Right lobe of liver (tissue), 6 donors: ENCODE data around the gene RSPH6A. TPM values are rescaled to one million over a fixed set of nuclear protein-coding genes. Genes with fewer than 3 reads are reported as not detected.

ENCODE experiments used
- ATAC-seq, 4 donors: fragments of 200-7000 bp; cut with Tn5 transposase; one replicate each; pipeline ENCODE4 v1.9.1; 2020; ENCODE audit warnings: mild to moderate bottlenecking in 4 of 4, moderate library complexity in 4 of 4
- DNase-seq, 3 donors: peaks; one replicate each; pipeline ENCODE4 v3.0.0-alpha.2; 2020
- H3K27ac ChIP-seq, 3 donors: fragments of 200-600 bp; one replicate each; pipeline ENCODE4 v1.8.0; 2022
- H3K27me3 ChIP-seq, 2 donors: fragments of 200-600 bp; one replicate each; pipeline ENCODE4 v1.8.0; 2022
- H3K36me3 ChIP-seq, 4 donors: fragments of 200-600 bp; sonication (generic) in 1 of 4; one replicate each; pipeline versions ENCODE4 v1.5.1 to v1.8.0; 2017 to 2022; ENCODE audit warnings: control low read depth in 1 of 4
- H3K4me1 ChIP-seq, 4 donors: fragments of 200-600 bp; sonication (generic) in 1 of 4; one replicate each; pipeline versions ENCODE4 v1.5.1 to v1.8.0; 2017 to 2022; ENCODE audit warnings: control low read depth in 1 of 4
- H3K4me3 ChIP-seq, 3 donors: fragments of 200-600 bp; one replicate each; pipeline ENCODE4 v1.8.0; 2022
- H3K9me3 ChIP-seq, 4 donors: fragments of 200-600 bp; sonication (generic) in 1 of 4; one replicate each; pipeline versions ENCODE4 v1.5.1 to v1.8.0; 2017 to 2022; ENCODE audit warnings: control low read depth in 1 of 4
- CTCF ChIP-seq, 4 donors: fragments of 200-600 bp in 3 of 4; fragments of 450-650 bp in 1 of 4; IDR thresholded peaks; one replicate each; pipeline versions ENCODE4 v1.5.1 to v1.8.0; 2016 to 2022; ENCODE audit warnings: antibody characterized with exemption in 4 of 4, mild to moderate bottlenecking in 2 of 4
- POLR2A ChIP-seq: fragments of 450-650 bp; IDR thresholded peaks from one replicate; pipeline ENCODE4 v1.6.1; 2017; ENCODE audit warnings: antibody characterized with exemption, mild to moderate bottlenecking
- WGBS: methylation state at CpG from one replicate; pipeline ENCODE4 v1.1.6; 2018; ENCODE audit warnings: low coverage, low lambda C conversion rate; ENCODE audit not compliant: insufficient coverage; ENCODE audit errors: missing lambda C conversion rate; 5-methylcytosine and 5-hydroxymethylcytosine counted together
- intact Hi-C, 2 donors: fragments of 100-400 bp; cut with DNase I; formaldehyde crosslinking; loops; one replicate each; pipeline versions ENCODE4 v1.11.2 to v1.14.1; 2022
- total RNA-seq, 6 experiments: library from RNA; depleted of rRNA in 2 of 6; stranded (reverse); fragments of >200 nt in 2 of 6; fragmentation: NEBNext Ultra II Directional in 3 of 6; extraction: Animal tissue kit (Norgen Biotek cat#: 25700) in 3 of 6; gene quantifications; one replicate each; pipeline versions ENCODE4 v1.1.0 to v1.2.4, GENCODE V29; 2016 to 2023
- donor health status: DM: no; HTN: yes; CAD: no.
- donor health status: DM: no; HTN: no; CAD: no.
- donor health status: DM: no; HTN: no; CAD: no.
- donor health status: DM: no; HTN: yes; CAD: no.
- donor health status: DM: no; HTN: yes; CAD: no.

RSPH6A gene
- total RNA-seq, 6 experiments from 2014 or later, result not detected

GRCh38 chr19:45817725-45818301, 2.7 kb upstream of the RSPH6A start:
- DNase-seq, result no peak
- no peak for TF ChIP-seq POLR2A
- no peak for TF ChIP-seq CTCF (IDR thresholded peaks at IDR 0.05)
- intact Hi-C loops, result loop anchor here (10.0 kb wide), 2 partner anchors 67 to 77 kb away; partner anchors contain the start of gene IRF2BP1 (in 1 of the 2)
- no peaks in the 10 kb centered on the region for H3K27me3 ChIP-seq
- no peak overlapping the region for H3K27ac ChIP-seq
- peak; percentile 2 to 20 (median 5) for ATAC-seq
- no peaks in the 10 kb centered on the region for H3K9me3 ChIP-seq
- H3K4me3 ChIP-seq, result no peak overlapping the region
- WGBS, result 59% methylated on average over 4 of the region's 19 CpGs
- H3K4me1 ChIP-seq, result no peaks in the 10 kb centered on the region
- peaks cover 0 to 9% (median 3%) of the 10 kb centered on the region in 4 donors for H3K36me3 ChIP-seq

- Histone ChIP-seq H3K27me3 (no peaks in the 10 kb centered on the region), H3K36me3 (peaks cover 0 to 6% (median 0%) of the 10 kb centered on the region in 4 donors), H3K4me1 (no peaks in the 10 kb centered on the region), H3K4me3 (no peak overlapping the region), H3K9me3 (no peaks in the 10 kb centered on the region), H3K27ac (no peak overlapping the region)
- TF ChIP-seq POLR2A (no peak), CTCF (IDR thresholded peaks at IDR 0.05) (peak; percentile 96 to 98 (median 98))
- intact Hi-C loops, result loop anchor here (10.0 kb wide), 2 partner anchors 68 to 78 kb away; partner anchors contain the start of gene IRF2BP1 (in 1 of the 2)
- peak; percentile 90 to 96 (median 92) for ATAC-seq
- 14% methylated on average over 19 of the region's 24 CpGs for WGBS
- DNase-seq, result peak; percentile 94
Measured at GRCh38 chr19:45817010-45817724, 2.1 kb upstream of the RSPH6A start.

GRCh38 chr19:45816236-45817009, 1.3 kb upstream of the RSPH6A start:
- intact Hi-C loops, result loop anchor here (10.0 kb wide), 2 partner anchors 68 to 78 kb away; partner anchors contain the start of gene IRF2BP1 (in 1 of the 2)
- H3K27ac ChIP-seq, result no peak overlapping the region

More at GRCh38 chr19:45816236-45817009, 1.3 kb upstream of the RSPH6A start:
- no peaks in the 10 kb centered on the region for H3K27me3 ChIP-seq
- TF ChIP-seq CTCF (IDR thresholded peaks at IDR 0.05) (no peak), POLR2A (no peak)
- H3K4me1 ChIP-seq, result no peaks in the 10 kb centered on the region
- ATAC-seq (peak in 1 of 4 donors; percentile 2), DNase-seq (no peak)
- H3K4me3 ChIP-seq, result no peak overlapping the region
- peaks cover 0 to under 1% (median 0%) of the 10 kb centered on the region in 4 donors for H3K36me3 ChIP-seq
- no peaks in the 10 kb centered on the region for H3K9me3 ChIP-seq
- WGBS, result 83% methylated on average over 5 of the region's 18 CpGs
